Measurements from ENCODE around the gene FYN. TPM values are rescaled to one million over a fixed set of nuclear protein-coding genes. Genes with fewer than 3 reads are reported as not detected.

Gene FYN
- total RNA-seq, 2 donors from 2014 or later = 11.3 to 21.5 TPM

DNA sequence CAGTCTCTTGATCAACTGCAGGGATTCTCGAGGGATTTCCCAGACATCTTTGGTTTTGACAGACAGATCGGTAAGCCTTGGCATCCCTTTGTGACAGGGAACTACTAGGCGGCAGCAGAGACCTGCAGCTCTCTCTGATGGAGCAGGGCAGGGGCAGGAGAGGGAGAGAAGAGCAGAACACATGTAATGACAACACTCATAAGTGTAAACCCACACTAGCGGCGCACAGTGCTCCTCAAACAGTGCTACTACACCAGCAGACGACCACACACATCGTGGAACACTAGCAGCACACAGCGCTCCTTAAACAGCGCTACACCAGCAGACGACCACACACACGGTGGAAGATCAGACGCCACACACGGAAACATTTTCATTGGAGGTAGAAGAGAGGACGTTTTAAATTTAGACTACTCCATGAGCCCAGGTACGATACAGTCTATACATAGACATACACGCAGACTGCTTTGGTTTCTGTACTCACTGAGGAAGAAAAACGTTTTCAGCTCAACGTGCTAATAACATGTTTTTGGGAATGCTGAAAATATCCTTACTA is 173.0 kb downstream of the FYN start:
- no peaks in the 10 kb centered on the region for H3K36me3 ChIP-seq
- no peak for DNase-seq
- intact Hi-C loops (cut with DNase I) = no loop called here

GRCh38 chr6:111699123-111699522 is 174.1 kb downstream of the FYN start:
- no peak overlapping the region for H3K9ac ChIP-seq (ENCODE audit: low read depth in 2 of 2, low read length in 2 of 2)
- TF ChIP-seq, protein P1, sequence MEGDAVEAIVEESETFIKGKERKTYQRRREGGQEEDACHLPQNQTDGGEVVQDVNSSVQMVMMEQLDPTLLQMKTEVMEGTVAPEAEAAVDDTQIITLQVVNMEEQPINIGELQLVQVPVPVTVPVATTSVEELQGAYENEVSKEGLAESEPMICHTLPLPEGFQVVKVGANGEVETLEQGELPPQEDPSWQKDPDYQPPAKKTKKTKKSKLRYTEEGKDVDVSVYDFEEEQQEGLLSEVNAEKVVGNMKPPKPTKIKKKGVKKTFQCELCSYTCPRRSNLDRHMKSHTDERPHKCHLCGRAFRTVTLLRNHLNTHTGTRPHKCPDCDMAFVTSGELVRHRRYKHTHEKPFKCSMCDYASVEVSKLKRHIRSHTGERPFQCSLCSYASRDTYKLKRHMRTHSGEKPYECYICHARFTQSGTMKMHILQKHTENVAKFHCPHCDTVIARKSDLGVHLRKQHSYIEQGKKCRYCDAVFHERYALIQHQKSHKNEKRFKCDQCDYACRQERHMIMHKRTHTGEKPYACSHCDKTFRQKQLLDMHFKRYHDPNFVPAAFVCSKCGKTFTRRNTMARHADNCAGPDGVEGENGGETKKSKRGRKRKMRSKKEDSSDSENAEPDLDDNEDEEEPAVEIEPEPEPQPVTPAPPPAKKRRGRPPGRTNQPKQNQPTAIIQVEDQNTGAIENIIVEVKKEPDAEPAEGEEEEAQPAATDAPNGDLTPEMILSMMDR (IDR thresholded peaks at IDR 0.05) = no peak
- no peaks in the 10 kb centered on the region for H3K9me3 ChIP-seq
- H3K36me3 ChIP-seq = no peaks in the 10 kb centered on the region
- H3K27me3 ChIP-seq = no peaks in the 10 kb centered on the region
- intact Hi-C loops (cut with DNase I) = no loop called here
- DNase-seq = no peak
- no peak overlapping the region for H3K27ac ChIP-seq
- H3K4me1 ChIP-seq = no peaks in the 10 kb centered on the region
- no peak overlapping the region for H3K4me3 ChIP-seq

More for the DNA sequence above, 173.0 kb downstream of the FYN start:
- H3K27ac ChIP-seq = no peak overlapping the region
- H3K4me3 ChIP-seq = no peak overlapping the region
- H3K4me1 ChIP-seq = no peaks in the 10 kb centered on the region
- peak overlapping the region in 1 of 2 donors; percentile 29 for H3K9ac ChIP-seq (ENCODE audit: low read depth in 2 of 2, low read length in 2 of 2)
- H3K9me3 ChIP-seq = no peaks in the 10 kb centered on the region
- TF ChIP-seq, protein P1 (IDR thresholded peaks at IDR 0.05) = no peak
- no peaks in the 10 kb centered on the region for H3K27me3 ChIP-seq

DNA sequence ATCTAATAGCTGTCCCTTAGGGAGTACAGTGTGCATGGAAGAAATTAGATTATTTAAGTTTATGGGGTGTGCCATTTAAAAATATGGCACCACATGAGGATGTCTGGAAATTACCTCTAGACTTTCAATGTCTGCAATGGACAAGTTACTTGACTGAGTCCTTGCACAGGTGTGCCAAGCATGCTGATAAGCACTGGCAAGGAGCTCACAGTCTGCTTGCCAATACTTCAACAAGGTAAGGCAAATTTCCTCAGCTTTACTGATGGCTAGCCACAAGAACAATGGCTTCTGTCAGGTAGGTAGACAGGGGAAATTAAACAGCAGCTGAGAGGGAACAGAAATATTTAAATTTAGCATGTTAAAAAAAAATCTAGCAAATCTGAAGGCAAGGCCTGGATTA is 176.4 kb downstream of the FYN start:
- peaks cover 11% of the 10 kb centered on the region for H3K4me1 ChIP-seq
- H3K36me3 ChIP-seq = no peaks in the 10 kb centered on the region
- H3K9ac ChIP-seq (ENCODE audit: low read depth in 2 of 2, low read length in 2 of 2) = no peak overlapping the region
- no peaks in the 10 kb centered on the region for H3K27me3 ChIP-seq
- H3K4me3 ChIP-seq = no peak overlapping the region
- H3K9me3 ChIP-seq = no peaks in the 10 kb centered on the region
- H3K27ac ChIP-seq = no peak overlapping the region
- intact Hi-C loops (cut with DNase I) = no loop called here
- TF ChIP-seq, protein P1 (IDR thresholded peaks at IDR 0.05) = no peak
- DNase-seq = no peak

DNA sequence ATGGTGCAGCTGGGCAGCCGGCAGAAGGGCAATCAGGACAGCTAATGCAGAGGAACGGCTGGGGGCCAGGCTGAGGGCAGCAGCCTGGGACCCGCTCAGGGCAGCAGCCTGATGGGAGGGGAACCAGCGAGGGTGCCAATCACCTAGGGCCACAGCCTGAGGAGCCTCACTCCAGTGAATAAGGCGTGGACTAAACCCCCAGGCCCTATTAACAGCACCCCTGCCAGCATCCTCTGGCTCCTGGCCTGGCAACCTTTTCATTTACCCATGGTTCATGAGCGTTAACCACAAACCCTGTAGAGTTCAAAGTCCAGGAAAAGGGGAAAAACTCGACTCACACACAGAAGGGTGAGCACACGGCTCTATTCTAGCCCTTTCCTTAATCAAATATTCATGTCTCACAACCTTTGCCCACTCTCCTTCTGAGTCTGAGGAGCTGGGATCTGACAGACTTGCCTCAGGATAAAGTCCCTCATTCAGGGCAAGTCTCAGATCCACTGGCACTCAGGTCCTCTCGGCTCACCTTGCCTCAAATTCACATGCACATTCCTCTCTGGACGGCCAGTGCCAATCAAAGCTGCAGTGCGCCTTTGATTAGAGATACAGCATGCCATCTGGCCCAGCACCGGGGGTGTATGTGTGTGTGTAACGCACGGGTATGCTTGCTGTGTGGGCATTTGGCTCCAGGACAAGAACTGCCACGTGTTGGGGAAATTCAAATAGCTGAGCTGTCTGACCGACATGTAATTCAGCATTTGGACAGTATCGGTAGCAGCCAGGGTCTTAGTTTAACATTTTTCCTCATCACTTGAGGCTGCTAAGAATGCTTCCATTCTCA is 180.7 kb downstream of the FYN start:
- Histone ChIP-seq H3K9ac (ENCODE audit: low read depth in 2 of 2, low read length in 2 of 2) (peak overlapping the region in 1 of 2 donors; percentile 64), H3K27me3 (no peaks in the 10 kb centered on the region), H3K9me3 (no peaks in the 10 kb centered on the region), H3K4me3 (no peak overlapping the region), H3K4me1 (peaks cover 14% of the 10 kb centered on the region), H3K36me3 (no peaks in the 10 kb centered on the region), H3K27ac (peak overlapping the region; percentile 74)
- peak; percentile 78 for DNase-seq
- TF ChIP-seq, protein P1 (IDR thresholded peaks at IDR 0.05) = no peak
- intact Hi-C loops (cut with DNase I) = no loop called here

- H3K27ac ChIP-seq = peak overlapping the region; percentile 74
- no peaks in the 10 kb centered on the region for H3K36me3 ChIP-seq
- peak; percentile 70 for DNase-seq
- TF ChIP-seq, protein P1 (IDR thresholded peaks at IDR 0.05) = no peak
- no peaks in the 10 kb centered on the region for H3K9me3 ChIP-seq
- intact Hi-C loops (cut with DNase I) = no loop called here
- peaks cover 14% of the 10 kb centered on the region for H3K4me1 ChIP-seq
- H3K27me3 ChIP-seq = no peaks in the 10 kb centered on the region
- H3K4me3 ChIP-seq = no peak overlapping the region
- H3K9ac ChIP-seq (ENCODE audit: low read depth in 2 of 2, low read length in 2 of 2) = peak overlapping the region in 1 of 2 donors; percentile 64
Measured at GRCh38 chr6:111691345-111692225, 181.7 kb downstream of the FYN start.
